NCI-H774 (cell line): ENCODE data around the gene GSN.

Experiments used
- DNase-seq: peaks from one replicate; lab custom pipeline; 2025; lab: John Stamatoyannopoulos, UW

GSN gene

GRCh38 chr9:121273064-121273775 lies 5.3 kb downstream of the GSN start:
- DNase-seq = no peak

- no peak for DNase-seq
These were observed 6.9 kb downstream of the GSN start for GRCh38 chr9:121274851-121275250.

GRCh38 chr9:121275781-121276658 lies 8.1 kb downstream of the GSN start:
- DNase-seq = no peak

- DNase-seq = no peak
These were observed 9.1 kb downstream of the GSN start for GRCh38 chr9:121277026-121277425.

GRCh38 chr9:121277518-121278295 lies 9.7 kb downstream of the GSN start:
- no peak for DNase-seq

- peak; percentile 67 for DNase-seq
These were observed 10.7 kb downstream of the GSN start for GRCh38 chr9:121278477-121279261.

GRCh38 chr9:121279776-121280388 lies 11.9 kb downstream of the GSN start:
- DNase-seq = no peak

GRCh38 chr9:121280715-121281613 lies 13.0 kb downstream of the GSN start:
- DNase-seq = no peak

GRCh38 chr9:121281614-121282276 lies 13.8 kb downstream of the GSN start:
- peak; percentile 74 for DNase-seq

GRCh38 chr9:121282277-121283079 lies 14.5 kb downstream of the GSN start:
- no peak for DNase-seq

- DNase-seq = no peak
These were observed 15.1 kb downstream of the GSN start for GRCh38 chr9:121283080-121283398.

- DNase-seq = no peak
These were observed 16.1 kb downstream of the GSN start for GRCh38 chr9:121283856-121284732.

GRCh38 chr9:121284733-121285451 lies 16.9 kb downstream of the GSN start:
- no peak for DNase-seq

- no peak for DNase-seq
These were observed 18.1 kb downstream of the GSN start for GRCh38 chr9:121285835-121286687.

- DNase-seq = no peak
These were observed 18.7 kb downstream of the GSN start for GRCh38 chr9:121286688-121286972.

GRCh38 chr9:121286973-121287741 lies 19.2 kb downstream of the GSN start:
- peak; percentile 42 for DNase-seq
